GM23338 (cell line): ENCODE measurements around the gene TMEM43. TPM values are rescaled to one million over a fixed set of nuclear protein-coding genes. Genes with fewer than 3 reads are reported as not detected.

Experiments
- ATAC-seq: fragments of 200-7000 bp; cut with Tn5 transposase; 3 replicates; pipeline ENCODE4 v1.9.1; 2020
- DNase-seq: peaks from one replicate; pipeline ENCODE4 v3.0.0-alpha.2; 2015; ENCODE audit warnings: low spot score
- H2AFZ ChIP-seq: fragments of 200-600 bp; sonication (generic); 2 replicates; pipeline ENCODE4 v1.8.0; 2016; ENCODE audit warnings: antibody characterized with exemption, mild to moderate bottlenecking, moderate library complexity
- H3F3A ChIP-seq: fragments of 200-600 bp; sonication (generic); replicated peaks from 2 replicates; pipeline ENCODE4 v1.8.0; 2017; ENCODE audit warnings: antibody characterized with exemption, mixed run types, low read depth
- H3K27ac ChIP-seq: fragments of 200-600 bp; sonication (generic); 2 replicates; pipeline ENCODE4 v1.6.1; 2016; ENCODE audit warnings: low read depth
- H3K27me3 ChIP-seq: fragments of 200-600 bp; sonication (generic); 2 replicates; pipeline ENCODE4 v1.8.0; 2016; ENCODE audit warnings: mild to moderate bottlenecking, mixed run types, moderate library complexity; ENCODE audit not compliant: insufficient read depth
- H3K36me3 ChIP-seq: fragments of 200-600 bp; sonication (generic); 2 replicates; pipeline ENCODE4 v1.8.0; 2016; ENCODE audit warnings: mild to moderate bottlenecking; ENCODE audit not compliant: insufficient read depth
- H3K4me1 ChIP-seq: fragments of 200-600 bp; sonication (generic); 2 replicates; pipeline ENCODE4 v1.8.0; 2016; ENCODE audit warnings: mild to moderate bottlenecking, moderate library complexity; ENCODE audit not compliant: insufficient read depth
- H3K4me2 ChIP-seq: fragments of 200-600 bp; sonication (generic); 2 replicates; pipeline ENCODE4 v1.7.1; 2017; ENCODE audit warnings: mixed run types
- H3K4me3 ChIP-seq: fragments of 200-600 bp; sonication (generic); 2 replicates; pipeline ENCODE4 v1.6.1; 2016; ENCODE audit warnings: mixed run types
- H3K79me2 ChIP-seq: fragments of 200-600 bp; sonication (generic); replicated peaks from 2 replicates; pipeline ENCODE4 v1.8.0; 2017; ENCODE audit warnings: mild to moderate bottlenecking; ENCODE audit not compliant: insufficient read depth
- H3K9me2 ChIP-seq: fragments of 200-600 bp; sonication (generic); 2 replicates; pipeline ENCODE4 v1.8.0; 2017; ENCODE audit not compliant: insufficient read depth
- H4K20me1 ChIP-seq: fragments of 200-600 bp; sonication (generic); replicated peaks from 2 replicates; pipeline ENCODE4 v1.8.0; 2017; ENCODE audit warnings: mild to moderate bottlenecking; ENCODE audit not compliant: insufficient read depth
- H3K27ac Mint-ChIP-seq: 2 replicates; pipeline ENCODE4 v1.8.0; 2020; ENCODE audit warnings: inconsistent platforms, mild to moderate bottlenecking, moderate library complexity, mixed read lengths
- H3K27me3 Mint-ChIP-seq: 3 replicates; pipeline ENCODE4 v1.8.0; 2022; ENCODE audit warnings: low read depth, mild to moderate bottlenecking, moderate library complexity, mixed read lengths, inconsistent platforms; ENCODE audit not compliant: insufficient read depth, poor library complexity
- H3K36me3 Mint-ChIP-seq: 3 replicates; pipeline ENCODE4 v1.8.0; 2021; ENCODE audit warnings: low read depth, mild to moderate bottlenecking, inconsistent platforms, moderate library complexity, mixed read lengths
- H3K4me1 Mint-ChIP-seq: 3 replicates; pipeline ENCODE4 v1.8.0; 2020; ENCODE audit warnings: mild to moderate bottlenecking, inconsistent platforms, mixed read lengths
- H3K4me3 Mint-ChIP-seq: 3 replicates; pipeline ENCODE4 v1.8.0; 2021; ENCODE audit warnings: moderate library complexity, mild to moderate bottlenecking, inconsistent platforms, mixed read lengths
- H3K9me3 Mint-ChIP-seq: 3 replicates; pipeline ENCODE4 v1.8.0; 2020; ENCODE audit warnings: moderate library complexity, mild to moderate bottlenecking, inconsistent platforms, mixed read lengths
- EZH2 ChIP-seq: fragments of 200-600 bp; sonication (generic); IDR thresholded peaks from one replicate; pipeline ENCODE4 v1.8.0; 2017; ENCODE audit warnings: antibody characterized with exemption, mild to moderate bottlenecking, low read depth; ENCODE audit not compliant: unreplicated experiment
- EZH2phosphoT487 ChIP-seq: fragments of 200-600 bp; sonication (generic); IDR thresholded peaks from one replicate; pipeline ENCODE4 v1.8.1; 2018; ENCODE audit warnings: antibody characterized with exemption; ENCODE audit not compliant: unreplicated experiment
- POLR2AphosphoS5 ChIP-seq: IDR thresholded peaks from 2 replicates; pipeline ENCODE4 v1.6.1; 2016; ENCODE audit warnings: antibody characterized with exemption, low read depth
- ZNF114 ChIP-seq: fragments of 250-450 bp; sonication (Bioruptor Pico); IDR thresholded peaks from 2 replicates; pipeline ENCODE4 v1.5.0; 2020; ENCODE audit warnings: mild to moderate bottlenecking, moderate library complexity
- polyA plus RNA-seq: library from polyadenylated mRNA; unstranded; fragments of >200 nt; fragmentation: Nextera tagmentation; extraction: Ambion mirVana; gene quantifications from 2 replicates; pipeline ENCODE4 v1.2.1, GENCODE V29; 2016
- total RNA-seq: library from RNA; depleted of rRNA; stranded (reverse); fragments of >200 nt; shearing (Covaris generic); gene quantifications from 2 replicates; pipeline ENCODE4 v1.2.3, GENCODE V29; 2014
- TF ChIP-seq, protein P1 (sequence below): fragments of 250-450 bp; sonication (Bioruptor Pico); IDR thresholded peaks from 2 replicates; pipeline ENCODE4 v1.5.0; 2020; ENCODE audit warnings: mild to moderate bottlenecking, moderate library complexity
- TF ChIP-seq, protein P2 (sequence below), 2 experiments: fragments of 200-600 bp in 1 of 2; sonication (generic) in 1 of 2; conservative IDR thresholded peaks; 2 replicates each; pipeline versions ENCODE4 v1.5.1 to v1.6.1; 2016 to 2017; ENCODE audit warnings: antibody characterized with exemption in 2 of 2, low read depth in 2 of 2, mild to moderate bottlenecking in 2 of 2, moderate library complexity in 1 of 2

TMEM43 gene
- total and polyA plus RNA-seq, 2 experiments from 2014 or later = 15.9 to 34.7 TPM

DNA sequence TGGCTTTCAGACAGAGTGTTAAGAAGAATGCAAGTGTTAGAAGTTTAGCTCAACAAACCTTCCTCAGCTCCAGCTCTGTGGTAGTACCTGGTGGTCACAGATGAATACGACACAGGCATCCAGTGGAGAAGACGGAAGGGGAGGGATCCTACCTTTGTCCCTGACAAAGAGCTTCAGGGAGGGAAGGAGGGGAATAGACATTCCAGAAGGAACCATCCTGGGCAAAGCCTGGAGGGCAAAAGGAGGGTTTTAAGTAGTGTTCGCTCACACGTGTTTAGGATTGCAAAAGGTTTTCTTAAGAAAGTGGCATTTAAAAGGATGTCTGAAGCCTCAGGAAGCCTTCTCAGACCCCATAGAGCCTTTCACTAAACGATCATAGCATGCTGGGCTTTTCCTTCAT, 3.0 kb upstream of the TMEM43 start:
- peaks cover 30% of the 10 kb centered on the region for H3K36me3 Mint-ChIP-seq
- Histone ChIP-seq H3K4me2 (no peak overlapping the region), H3K27me3 (no peaks in the 10 kb centered on the region), H3F3A (no peaks in the 10 kb centered on the region), H3K9me2 (no peaks in the 10 kb centered on the region), H3K36me3 (no peaks in the 10 kb centered on the region), H3K79me2 (peaks cover 43% of the 10 kb centered on the region), H3K4me1 (peaks cover 24% of the 10 kb centered on the region), H2AFZ (no peak overlapping the region), H3K27ac (no peak overlapping the region), H4K20me1 (peaks cover 12% of the 10 kb centered on the region), H3K4me3 (no peak overlapping the region)
- peak overlapping the region; percentile 30; the same call in 1 of the 3 replicates for H3K4me3 Mint-ChIP-seq
- DNase-seq = peak; percentile 16
- ATAC-seq = no peak
- no peak for TF ChIP-seq EZH2phosphoT487
- TF ChIP-seq, protein P1, sequence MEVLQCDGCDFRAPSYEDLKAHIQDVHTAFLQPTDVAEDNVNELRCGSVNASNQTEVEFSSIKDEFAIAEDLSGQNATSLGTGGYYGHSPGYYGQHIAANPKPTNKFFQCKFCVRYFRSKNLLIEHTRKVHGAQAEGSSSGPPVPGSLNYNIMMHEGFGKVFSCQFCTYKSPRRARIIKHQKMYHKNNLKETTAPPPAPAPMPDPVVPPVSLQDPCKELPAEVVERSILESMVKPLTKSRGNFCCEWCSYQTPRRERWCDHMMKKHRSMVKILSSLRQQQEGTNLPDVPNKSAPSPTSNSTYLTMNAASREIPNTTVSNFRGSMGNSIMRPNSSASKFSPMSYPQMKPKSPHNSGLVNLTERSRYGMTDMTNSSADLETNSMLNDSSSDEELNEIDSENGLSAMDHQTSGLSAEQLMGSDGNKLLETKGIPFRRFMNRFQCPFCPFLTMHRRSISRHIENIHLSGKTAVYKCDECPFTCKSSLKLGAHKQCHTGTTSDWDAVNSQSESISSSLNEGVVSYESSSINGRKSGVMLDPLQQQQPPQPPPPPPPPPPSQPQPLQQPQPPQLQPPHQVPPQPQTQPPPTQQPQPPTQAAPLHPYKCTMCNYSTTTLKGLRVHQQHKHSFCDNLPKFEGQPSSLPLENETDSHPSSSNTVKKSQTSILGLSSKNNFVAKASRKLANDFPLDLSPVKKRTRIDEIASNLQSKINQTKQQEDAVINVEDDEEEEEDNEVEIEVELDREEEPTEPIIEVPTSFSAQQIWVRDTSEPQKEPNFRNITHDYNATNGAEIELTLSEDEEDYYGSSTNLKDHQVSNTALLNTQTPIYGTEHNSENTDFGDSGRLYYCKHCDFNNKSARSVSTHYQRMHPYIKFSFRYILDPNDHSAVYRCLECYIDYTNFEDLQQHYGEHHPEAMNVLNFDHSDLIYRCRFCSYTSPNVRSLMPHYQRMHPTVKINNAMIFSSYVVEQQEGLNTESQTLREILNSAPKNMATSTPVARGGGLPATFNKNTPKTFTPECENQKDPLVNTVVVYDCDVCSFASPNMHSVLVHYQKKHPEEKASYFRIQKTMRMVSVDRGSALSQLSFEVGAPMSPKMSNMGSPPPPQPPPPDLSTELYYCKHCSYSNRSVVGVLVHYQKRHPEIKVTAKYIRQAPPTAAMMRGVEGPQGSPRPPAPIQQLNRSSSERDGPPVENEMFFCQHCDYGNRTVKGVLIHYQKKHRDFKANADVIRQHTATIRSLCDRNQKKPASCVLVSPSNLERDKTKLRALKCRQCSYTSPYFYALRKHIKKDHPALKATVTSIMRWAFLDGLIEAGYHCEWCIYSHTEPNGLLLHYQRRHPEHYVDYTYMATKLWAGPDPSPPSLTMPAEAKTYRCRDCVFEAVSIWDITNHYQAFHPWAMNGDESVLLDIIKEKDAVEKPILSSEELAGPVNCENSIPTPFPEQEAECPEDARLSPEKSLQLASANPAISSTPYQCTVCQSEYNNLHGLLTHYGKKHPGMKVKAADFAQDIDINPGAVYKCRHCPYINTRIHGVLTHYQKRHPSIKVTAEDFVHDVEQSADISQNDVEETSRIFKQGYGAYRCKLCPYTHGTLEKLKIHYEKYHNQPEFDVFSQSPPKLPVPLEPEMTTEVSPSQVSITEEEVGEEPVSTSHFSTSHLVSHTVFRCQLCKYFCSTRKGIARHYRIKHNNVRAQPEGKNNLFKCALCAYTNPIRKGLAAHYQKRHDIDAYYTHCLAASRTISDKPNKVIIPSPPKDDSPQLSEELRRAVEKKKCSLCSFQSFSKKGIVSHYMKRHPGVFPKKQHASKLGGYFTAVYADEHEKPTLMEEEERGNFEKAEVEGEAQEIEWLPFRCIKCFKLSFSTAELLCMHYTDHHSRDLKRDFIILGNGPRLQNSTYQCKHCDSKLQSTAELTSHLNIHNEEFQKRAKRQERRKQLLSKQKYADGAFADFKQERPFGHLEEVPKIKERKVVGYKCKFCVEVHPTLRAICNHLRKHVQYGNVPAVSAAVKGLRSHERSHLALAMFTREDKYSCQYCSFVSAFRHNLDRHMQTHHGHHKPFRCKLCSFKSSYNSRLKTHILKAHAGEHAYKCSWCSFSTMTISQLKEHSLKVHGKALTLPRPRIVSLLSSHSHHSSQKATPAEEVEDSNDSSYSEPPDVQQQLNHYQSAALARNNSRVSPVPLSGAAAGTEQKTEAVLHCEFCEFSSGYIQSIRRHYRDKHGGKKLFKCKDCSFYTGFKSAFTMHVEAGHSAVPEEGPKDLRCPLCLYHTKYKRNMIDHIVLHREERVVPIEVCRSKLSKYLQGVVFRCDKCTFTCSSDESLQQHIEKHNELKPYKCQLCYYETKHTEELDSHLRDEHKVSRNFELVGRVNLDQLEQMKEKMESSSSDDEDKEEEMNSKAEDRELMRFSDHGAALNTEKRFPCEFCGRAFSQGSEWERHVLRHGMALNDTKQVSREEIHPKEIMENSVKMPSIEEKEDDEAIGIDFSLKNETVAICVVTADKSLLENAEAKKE = peak; percentile 56; the same call in 1 of the 2 replicates
- H3K9me3 Mint-ChIP-seq = peaks cover 9% of the 10 kb centered on the region
- H3K27me3 Mint-ChIP-seq = peaks cover 22% of the 10 kb centered on the region
- H3K27ac Mint-ChIP-seq = no peak overlapping the region
- H3K4me1 Mint-ChIP-seq = peaks cover 44% of the 10 kb centered on the region

DNA sequence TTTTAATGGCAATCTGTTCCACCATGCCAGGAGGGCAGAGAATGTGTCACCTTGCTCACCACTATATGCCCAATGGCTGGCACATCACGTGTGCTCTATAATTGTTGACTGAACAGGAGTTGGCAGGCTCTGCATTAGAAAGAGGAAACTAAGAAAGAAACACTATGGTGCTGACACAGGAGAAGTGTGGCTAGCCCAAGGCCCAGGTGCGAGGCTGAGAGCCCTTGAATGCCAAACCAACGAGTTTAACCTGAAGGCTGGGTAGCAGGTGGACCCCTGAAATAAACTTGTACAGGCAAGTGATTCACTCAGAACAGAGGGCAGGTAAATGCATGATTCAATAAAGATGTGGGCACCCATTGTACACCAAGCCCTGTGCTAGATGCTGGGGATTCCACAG, 2.6 kb upstream of the TMEM43 start:
- H3K36me3 Mint-ChIP-seq = peaks cover 30% of the 10 kb centered on the region
- no peak overlapping the region for H2AFZ ChIP-seq
- DNase-seq = no peak
- peaks cover 48% of the 10 kb centered on the region for H3K79me2 ChIP-seq
- no peak overlapping the region for H3K27ac ChIP-seq
- H3K27me3 Mint-ChIP-seq = peaks cover 22% of the 10 kb centered on the region
- ATAC-seq = no peak
- no peaks in the 10 kb centered on the region for H3F3A ChIP-seq
- H3K4me1 ChIP-seq = peaks cover 24% of the 10 kb centered on the region
- peaks cover 12% of the 10 kb centered on the region for H4K20me1 ChIP-seq
- no peak overlapping the region for H3K4me3 ChIP-seq
- H3K36me3 ChIP-seq = no peaks in the 10 kb centered on the region
- peaks cover 9% of the 10 kb centered on the region for H3K9me3 Mint-ChIP-seq
- H3K9me2 ChIP-seq = no peaks in the 10 kb centered on the region
- no peak overlapping the region for H3K4me2 ChIP-seq
- H3K27me3 ChIP-seq = no peaks in the 10 kb centered on the region
- H3K4me1 Mint-ChIP-seq = peaks cover 44% of the 10 kb centered on the region
- peak overlapping the region; percentile 98; the same call in 1 of the 3 replicates for H3K4me3 Mint-ChIP-seq
- H3K27ac Mint-ChIP-seq = no peak overlapping the region
- TF ChIP-seq EZH2phosphoT487 (no peak), EZH2 (no peak), POLR2AphosphoS5 (no peak), ZNF114 (no peak)
- TF ChIP-seq, protein P2, sequence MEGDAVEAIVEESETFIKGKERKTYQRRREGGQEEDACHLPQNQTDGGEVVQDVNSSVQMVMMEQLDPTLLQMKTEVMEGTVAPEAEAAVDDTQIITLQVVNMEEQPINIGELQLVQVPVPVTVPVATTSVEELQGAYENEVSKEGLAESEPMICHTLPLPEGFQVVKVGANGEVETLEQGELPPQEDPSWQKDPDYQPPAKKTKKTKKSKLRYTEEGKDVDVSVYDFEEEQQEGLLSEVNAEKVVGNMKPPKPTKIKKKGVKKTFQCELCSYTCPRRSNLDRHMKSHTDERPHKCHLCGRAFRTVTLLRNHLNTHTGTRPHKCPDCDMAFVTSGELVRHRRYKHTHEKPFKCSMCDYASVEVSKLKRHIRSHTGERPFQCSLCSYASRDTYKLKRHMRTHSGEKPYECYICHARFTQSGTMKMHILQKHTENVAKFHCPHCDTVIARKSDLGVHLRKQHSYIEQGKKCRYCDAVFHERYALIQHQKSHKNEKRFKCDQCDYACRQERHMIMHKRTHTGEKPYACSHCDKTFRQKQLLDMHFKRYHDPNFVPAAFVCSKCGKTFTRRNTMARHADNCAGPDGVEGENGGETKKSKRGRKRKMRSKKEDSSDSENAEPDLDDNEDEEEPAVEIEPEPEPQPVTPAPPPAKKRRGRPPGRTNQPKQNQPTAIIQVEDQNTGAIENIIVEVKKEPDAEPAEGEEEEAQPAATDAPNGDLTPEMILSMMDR (conservative IDR thresholded peaks at IDR 0.05; ENCODE audit: low read depth in 2 of 2) = no peak
